GM18520 (cell line): ENCODE measurements around the gene HNRNPUL2.

Experiments used
- ATAC-seq: cut with Tn5 transposase; IDR thresholded peaks from one replicate; pipeline ENCODE4 v1.9.1; 2021; ENCODE audit not compliant: unreplicated experiment

Gene HNRNPUL2

DNA sequence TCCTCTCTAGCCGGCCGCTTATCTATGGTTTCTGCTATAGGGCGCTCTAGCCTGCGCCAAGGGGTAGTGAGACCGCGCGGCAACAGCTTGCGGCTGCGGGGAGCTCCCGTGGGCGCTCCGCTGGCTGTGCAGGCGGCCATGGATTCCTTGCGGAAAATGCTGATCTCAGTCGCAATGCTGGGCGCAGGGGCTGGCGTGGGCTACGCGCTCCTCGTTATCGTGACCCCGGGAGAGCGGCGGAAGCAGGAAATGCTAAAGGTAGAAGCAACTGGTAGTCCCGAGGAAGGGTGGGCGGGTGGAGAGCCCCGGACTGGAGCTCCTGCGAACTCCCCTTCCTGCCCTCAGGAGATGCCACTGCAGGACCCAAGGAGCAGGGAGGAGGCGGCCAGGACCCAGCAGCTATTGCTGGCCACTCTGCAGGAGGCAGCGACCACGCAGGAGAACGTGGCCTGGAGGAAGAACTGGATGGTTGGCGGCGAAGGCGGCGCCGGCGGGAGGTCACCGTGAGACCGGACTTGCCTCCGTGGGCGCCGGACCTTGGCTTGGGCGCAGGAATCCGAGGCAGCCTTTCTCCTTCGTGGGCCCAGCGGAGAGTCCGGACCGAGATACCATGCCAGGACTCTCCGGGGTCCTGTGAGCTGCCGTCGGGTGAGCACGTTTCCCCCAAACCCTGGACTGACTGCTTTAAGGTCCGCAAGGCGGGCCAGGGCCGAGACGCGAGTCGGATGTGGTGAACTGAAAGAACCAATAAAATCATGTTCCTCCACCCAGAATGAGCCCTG, 55.5 kb downstream of the HNRNPUL2 start, which contains the start of the genes LBHD1 and UQCC3:
Gene LBHD1, minus strand, starts transcription at position 660 of the 782 bp plus-strand sequence. CDS start 2,236 bp downstream, outside the sequence.
Gene UQCC3, plus strand, starts transcription at position 66 of the 782 bp plus-strand sequence. Its CDS starts 73 bp downstream, at position 139.
- ATAC-seq = peak; percentile 36

- no peak for ATAC-seq
These were observed 56.0 kb downstream of the HNRNPUL2 start for GRCh38 chr11:62671236-62671607.

DNA sequence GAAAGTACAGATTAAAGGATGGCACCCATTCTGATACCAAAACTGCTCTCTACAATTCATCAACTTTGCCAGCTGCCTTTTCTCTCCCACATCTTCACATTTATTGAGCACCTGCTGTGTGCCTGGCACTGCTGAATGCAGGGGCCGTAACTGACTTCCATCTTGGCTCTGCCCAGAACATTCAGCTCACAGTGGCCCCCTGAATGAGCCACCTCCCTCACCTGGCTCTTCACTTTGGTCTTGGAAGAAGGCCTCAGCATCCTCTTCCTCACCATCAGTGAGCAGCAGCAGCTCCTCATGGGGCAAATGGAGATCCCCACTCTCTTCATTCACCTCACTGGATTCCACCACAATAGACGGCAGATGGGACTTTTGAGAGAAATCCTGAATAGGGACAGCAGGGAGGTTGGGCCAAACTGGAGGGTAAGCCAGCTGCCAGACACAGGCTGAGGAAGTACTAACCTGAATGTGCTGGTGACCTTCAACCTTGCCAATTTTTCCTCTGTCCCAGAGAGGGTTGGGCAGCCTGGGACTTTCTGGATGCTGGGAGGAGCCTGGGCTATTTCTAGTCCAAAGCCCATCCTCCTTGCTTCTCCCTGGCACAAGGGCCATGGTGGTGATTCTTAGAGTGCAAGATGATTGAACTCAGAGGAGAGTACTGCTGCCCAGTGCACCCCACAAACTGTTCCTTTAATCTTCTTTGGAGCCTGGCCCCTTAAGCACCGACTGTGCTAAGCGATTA, 57.7 kb downstream of the HNRNPUL2 start:
- ATAC-seq = no peak

DNA sequence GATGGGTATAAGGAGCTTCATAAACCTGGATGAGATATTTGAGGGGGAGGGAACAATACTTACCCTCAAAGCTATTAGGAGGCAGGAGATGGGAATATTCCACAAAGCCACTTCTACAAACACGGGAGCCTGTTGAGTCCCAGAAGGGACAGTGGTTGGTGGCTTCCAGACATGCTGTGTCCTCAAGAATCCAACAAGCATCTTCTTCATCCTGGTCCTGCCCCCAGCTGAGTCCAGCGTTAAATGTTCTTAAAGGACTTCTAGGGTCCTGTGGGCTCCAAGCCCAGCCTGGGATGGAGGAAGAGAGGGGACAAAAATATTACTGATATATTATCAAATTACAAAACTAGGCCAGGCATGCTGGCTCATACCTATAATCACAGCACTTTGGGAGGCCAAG, 59.8 kb downstream of the HNRNPUL2 start:
- no peak for ATAC-seq

GRCh38 chr11:62666259-62666926, 60.9 kb downstream of the HNRNPUL2 start:
- no peak for ATAC-seq

DNA sequence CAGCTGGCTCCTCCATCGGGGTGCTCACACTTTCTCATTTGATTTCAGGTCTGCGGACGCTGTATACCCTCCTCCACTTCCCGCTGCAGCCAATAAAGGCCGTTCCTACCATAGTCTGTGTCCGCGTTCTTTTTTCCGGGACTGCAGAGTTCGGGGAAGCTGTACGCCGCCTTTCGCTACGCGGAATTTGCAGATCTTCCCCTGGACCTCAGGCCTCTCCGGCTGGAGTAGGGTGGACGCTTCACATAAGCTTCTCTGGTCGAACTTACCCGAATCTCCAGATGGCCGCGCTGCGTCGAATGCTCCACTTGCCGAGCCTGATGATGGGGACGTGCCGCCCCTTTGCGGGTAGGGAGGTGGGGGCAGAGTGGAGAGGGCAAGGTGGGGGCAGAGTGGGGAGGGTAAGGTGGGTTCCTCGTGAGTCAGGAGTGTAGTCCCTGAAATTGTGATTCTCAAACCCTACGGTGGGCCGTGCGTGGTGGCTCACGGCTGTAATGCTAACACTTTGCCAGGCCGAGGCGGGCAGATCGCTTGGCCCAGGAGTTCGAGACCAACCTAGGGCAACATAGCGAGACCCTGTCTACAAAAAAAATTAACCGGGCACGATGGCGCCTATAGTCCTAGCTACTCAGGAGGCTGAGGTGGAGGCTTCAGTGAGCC, 61.5 kb downstream of the HNRNPUL2 start:
- peak; percentile 5 for ATAC-seq

DNA sequence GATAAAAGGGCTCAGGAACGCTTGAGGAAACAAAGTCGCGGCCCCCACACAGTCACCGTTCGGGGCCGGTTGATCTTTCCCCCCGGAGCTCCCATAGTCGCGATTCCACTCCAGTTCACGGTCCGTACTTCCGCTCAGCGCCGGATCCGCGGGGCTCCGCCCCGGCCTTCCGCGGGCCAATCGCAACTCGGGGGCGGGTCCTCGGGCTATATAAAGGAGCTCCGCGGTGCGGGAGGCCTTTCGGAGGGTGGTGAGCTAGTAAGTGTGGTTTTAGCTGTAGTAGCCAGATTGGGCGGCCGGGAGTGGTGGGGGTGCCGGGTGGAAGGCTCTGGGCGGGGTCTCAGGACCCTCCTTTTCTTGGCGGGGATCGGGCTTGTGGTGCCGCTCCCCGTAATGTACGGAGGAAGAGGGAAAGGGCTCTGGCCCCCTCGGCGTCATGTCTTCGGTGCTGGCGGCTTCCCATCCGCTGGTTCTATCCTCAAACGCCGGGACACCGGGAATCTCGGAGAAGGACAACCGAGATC, 62.1 kb downstream of the HNRNPUL2 start, which contains the start of the genes C11orf98 and CSKMT:
Gene C11orf98, minus strand, starts transcription at position 136 of the 524 bp plus-strand sequence. Its CDS starts 41 bp downstream, at position 95.
Gene CSKMT, plus strand, starts transcription at position 238 of the 524 bp plus-strand sequence. CDS start 568 bp downstream, outside the sequence.
- ATAC-seq = peak; percentile 72

GRCh38 chr11:62664405-62665074, 62.7 kb downstream of the HNRNPUL2 start:
- peak; percentile 9 for ATAC-seq
